ENCODE data around the gene CYP1B1. TPM values are rescaled to one million over a fixed set of nuclear protein-coding genes. Genes with fewer than 3 reads are reported as not detected.
"Not testable (repeated sequence)": the region's sequence is repeated elsewhere in the genome, so short reads cannot be mapped to it uniquely, and the experiment has no call there.

The CYP1B1 gene
- polyA plus RNA-seq, 1 donor, result 1.7 TPM

DNA sequence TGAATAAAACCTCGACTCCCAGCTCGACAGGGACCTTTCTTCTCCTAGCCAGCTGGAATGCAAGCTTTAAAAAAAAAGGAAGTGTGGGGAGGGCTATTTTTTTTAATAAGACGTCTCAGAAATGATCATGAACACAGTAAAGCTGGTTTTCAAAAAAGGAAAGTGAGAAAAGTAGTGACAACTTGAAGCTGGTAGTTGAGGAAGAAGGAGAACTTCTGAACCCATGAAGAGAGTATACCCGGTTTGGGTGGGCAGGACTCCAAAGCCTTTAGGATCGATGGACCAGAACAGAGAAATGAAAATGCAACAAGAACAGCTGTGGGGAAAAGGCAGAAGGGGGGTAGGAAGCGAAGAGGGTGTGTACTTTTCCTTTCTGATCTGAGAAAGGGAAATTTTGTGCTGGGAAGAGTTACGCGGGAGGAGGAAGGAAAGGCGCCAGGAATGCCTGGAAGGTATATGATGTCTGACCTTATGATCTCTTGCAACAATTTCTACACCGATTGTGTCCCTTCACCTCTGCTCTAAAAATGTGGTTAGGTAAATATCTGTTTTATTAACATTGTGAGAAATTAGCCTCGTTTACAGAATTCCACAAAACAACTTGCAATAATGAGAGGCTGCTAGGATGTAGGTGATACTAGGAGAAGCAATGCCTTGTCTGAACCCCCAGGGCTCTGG is 22.6 kb upstream of the CYP1B1 start:
- DNase-seq, result no peak

DNA sequence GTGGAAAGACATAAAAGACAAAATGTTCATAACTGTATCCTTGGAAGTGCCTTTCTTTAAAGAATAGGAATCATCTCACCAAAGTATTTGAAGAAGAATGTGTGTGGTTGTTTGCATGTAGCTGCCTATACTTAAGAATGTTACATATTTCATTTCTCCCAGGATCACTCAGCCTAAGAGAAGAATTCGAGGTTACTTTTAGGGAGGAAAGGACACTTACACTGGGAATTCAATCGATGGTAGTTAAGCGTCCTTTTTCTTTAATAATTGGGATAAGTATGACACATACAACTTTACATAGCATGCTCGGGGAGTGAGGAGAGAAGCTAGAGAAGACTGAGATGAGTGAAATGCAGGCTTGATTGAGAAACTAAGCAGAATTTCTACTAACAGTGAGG is 22.0 kb upstream of the CYP1B1 start:
- no peak for DNase-seq

- no peak for DNase-seq
Measured at GRCh38 chr2:38097258-38097987, 21.5 kb upstream of the CYP1B1 start.

GRCh38 chr2:38095996-38096861 is 20.3 kb upstream of the CYP1B1 start:
- no peak for DNase-seq

GRCh38 chr2:38095079-38095995 is 19.4 kb upstream of the CYP1B1 start:
- no peak for DNase-seq

GRCh38 chr2:38093527-38094165 is 17.7 kb upstream of the CYP1B1 start:
- DNase-seq, result no peak

DNA sequence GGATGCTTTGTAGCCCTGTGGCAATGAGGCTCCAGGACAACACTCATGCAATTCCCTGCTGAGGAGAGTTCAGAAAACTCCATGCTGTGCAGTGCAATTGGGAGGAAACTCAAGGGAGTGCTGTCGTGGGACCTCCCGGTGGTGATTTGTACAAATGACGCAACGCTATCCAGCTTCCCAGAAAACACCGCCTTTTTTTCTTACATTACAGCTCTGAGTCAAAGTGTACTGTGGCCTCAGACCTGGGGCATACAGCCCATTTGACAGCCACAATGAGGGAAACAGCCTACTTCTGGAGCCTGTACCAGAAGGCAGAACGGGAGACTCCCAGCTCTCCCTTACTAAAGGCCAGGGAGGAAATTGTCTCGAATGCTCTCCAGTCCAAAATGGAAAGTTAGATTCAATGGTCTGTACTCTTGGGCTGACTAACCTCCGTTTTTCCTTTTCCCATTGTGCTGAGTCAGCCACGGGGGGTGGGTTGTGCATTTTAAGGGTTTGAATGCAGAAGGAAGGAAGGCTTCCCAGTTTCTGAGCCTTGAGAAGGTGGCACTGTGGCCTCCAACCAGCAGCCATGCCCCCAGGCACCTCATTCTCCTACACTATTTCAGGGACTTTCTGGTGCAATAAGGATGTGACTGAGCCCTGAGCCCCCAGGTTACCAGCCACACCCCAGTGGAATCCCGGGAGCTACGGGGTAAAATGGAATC is 16.4 kb upstream of the CYP1B1 start:
- DNase-seq, result no peak

DNA sequence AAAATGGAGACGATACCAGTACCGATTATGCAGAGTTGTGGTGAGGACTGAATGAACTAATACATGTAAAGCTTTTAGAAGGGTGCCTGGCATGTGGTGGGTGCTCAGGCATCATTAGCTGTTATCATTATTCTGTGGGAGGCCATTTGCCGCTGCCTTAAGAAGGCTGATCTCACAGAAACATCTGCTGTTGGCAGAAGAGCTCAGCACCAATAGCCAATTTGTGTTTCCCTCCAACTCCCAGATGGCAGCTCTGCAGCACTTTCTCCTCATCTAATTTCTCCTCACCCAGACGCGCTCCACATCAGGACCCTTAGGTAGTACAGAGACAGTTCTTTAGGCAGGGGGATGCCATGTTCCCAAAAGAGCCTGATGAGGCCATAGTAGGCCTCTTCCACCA is 15.8 kb upstream of the CYP1B1 start:
- DNase-seq, result no peak

GRCh38 chr2:38090928-38091327 is 15.0 kb upstream of the CYP1B1 start:
- no peak for DNase-seq

DNA sequence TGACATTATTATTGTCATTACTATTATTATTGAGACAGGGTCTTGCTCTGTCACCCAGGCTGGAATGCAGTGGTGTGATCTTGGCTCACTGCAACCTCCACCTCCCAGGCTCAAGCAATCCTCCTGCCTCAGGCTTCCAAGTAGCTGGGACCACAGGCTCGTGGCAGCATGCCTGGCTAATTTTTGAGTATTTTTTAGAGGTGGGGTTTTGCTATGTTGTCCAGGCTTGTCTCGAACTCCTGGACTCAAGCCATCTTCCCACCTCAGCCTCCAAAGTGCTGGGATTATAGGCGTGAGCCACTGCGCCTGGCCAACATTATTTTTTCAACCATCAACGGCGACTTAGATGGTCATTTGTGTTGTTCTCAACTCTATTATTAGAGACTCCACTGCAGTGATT is 14.3 kb upstream of the CYP1B1 start:
- DNase-seq, result not testable (repeated sequence)

DNA sequence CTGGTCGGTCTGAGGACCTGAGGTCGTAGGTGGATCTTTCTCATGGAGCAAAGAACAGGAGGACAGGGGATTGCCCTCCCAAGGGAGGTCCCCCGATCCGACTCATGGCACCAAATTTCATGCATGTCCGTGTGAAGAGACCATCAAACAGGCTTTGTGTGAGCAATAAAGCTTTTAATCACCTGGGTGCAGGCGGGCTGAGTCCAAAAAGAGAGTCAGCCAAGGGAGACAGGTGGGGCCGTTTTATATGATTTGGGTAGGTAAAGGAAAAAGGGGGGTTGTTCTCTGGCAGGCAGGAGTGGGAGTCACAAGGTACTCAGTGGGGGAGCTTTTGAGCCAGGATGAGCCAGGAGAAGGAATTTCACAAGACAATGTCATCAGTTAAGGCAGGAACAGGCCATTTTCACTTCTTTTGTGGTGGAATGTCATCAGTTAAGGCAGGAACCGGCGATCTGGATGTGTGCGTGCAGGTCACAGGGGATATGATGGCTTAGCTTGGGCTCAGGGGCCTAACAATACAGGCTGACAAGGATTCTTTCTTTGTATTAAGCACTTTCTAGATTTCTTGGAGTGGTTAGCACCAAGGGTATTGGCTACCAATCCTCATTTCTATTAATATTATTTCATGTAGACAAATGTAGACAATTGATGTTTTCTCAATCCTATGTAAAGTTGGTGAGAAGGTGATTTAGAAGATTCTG is 10.2 kb upstream of the CYP1B1 start:
- not testable (repeated sequence) for DNase-seq

DNA sequence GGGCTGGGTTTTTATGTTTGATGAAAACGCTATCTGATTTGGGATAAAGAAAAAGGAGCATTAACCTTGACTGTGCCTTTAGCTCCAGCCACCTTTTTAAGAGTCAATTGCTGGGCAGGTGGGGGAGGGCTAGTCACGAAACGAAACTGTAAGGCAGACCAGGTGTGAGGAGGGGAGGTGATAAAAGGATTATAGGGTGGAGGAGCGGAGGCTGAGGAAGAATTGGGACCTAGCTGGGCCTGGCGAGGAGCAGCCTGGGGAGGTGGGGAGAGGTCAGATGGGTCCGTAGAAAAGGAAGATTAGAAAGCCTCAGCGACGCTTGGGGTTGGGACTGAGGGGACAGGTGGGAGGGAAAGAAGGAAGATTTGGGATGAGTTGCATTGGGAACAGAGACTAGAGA is 8.6 kb upstream of the CYP1B1 start:
- DNase-seq, result not testable (repeated sequence)

GRCh38 chr2:38082727-38083126 is 6.8 kb upstream of the CYP1B1 start:
- not testable (repeated sequence) for DNase-seq

GRCh38 chr2:38080346-38080745 is 4.4 kb upstream of the CYP1B1 start:
- DNase-seq, result no peak

DNA sequence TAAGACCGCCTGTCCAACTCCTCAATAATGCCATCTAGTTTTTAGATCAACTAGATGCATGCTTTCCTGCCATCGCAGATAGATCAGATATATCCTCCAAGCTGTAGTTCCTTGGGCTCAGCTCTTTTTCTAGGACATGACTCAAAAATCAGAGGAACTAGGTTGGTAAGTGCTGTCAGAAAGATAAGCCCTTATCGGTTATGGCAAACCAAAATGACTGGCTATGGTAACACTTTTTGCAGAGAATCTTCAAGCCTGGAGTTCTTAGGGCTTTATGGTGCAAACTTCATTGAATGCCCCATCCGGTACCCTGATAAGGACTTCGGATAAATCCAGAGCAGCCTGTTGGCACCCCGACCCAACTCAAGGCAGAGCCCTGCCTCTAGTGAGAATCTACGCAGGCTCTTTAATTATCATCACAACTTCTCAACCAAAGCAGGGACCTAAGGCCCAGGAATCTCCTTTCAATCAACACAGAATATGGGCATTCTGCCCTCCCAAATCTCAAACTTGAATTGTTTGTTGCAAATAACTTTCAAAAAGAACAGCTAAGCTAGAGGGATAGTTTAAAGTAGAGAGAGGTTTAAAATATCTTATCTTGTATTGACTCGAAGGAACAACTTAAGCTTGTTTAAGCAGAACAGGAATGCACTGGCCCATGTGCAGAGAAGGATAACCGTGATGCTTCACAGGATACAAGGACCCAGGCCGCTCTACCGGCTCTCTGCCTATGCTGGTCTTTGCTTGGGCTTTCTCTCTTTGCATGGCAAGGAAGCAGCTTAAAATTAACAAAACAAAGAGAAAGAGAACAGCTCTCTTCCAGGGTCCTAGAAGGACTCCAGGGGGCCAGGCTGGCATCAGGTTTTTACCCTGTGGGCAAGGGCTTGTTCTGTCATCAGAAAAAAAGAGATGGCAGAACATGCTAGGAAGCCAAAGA is 3.4 kb upstream of the CYP1B1 start:
- DNase-seq, result no peak

GRCh38 chr2:38077431-38077769 is 1.4 kb upstream of the CYP1B1 start:
- DNase-seq, result no peak

DNA sequence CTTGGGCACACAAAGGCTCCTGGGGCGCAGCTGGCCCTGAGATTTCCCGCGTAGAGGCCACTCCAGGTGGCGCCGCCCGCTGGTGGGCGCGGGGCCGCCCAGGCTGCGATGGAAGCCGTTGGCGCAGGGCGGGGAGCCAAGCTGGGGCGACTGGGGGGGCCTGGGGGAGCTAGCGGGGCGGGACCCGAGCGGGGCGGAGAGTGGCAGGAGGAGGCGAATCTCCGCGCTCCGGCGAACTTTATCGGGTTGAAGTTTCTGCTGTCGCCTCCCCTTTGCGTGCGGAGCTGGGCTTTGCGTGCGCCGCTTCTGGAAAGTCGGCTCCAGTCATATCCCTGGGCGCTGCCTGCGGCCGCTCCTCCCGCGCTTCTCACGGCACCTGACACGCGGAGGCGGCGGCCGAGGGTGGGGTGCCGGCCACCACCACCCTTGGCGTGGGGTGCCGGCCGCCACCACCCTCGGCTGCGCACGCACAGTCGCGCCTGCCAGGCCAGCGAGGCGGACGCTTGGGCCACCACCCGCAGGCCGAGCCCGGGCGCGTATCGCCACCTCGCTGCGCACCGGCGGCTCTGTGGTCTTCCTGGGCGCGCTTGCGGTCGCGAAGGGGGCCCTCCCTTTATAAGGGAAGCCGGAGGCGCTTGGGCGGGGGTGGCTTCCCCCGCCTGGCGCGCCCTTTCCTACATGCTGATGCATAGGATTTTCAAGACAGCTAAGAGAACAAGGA is 919 bp upstream of the CYP1B1 start:
- peak; percentile 63 for DNase-seq

GRCh38 chr2:38076152-38076709 is 280 bp upstream of the CYP1B1 start:
- DNase-seq, result peak; percentile 76
